ENCODE results near the gene COQ5. TPM values are rescaled to one million over a fixed set of nuclear protein-coding genes. Genes with fewer than 3 reads are reported as not detected.
"Not testable (repeated sequence)": the region's sequence is repeated elsewhere in the genome, so short reads cannot be mapped to it uniquely, and the experiment has no call there.

The COQ5 gene
- total RNA-seq, 2 experiments from 2014 or later = 34.4 to 35.5 TPM

- Mint-ChIP-seq H3K4me1 (ENCODE audit: low read depth) (peaks cover 52% of the 10 kb centered on the region), H3K27ac (peak overlapping the region; percentile 97), H3K4me3 (peak overlapping the region; percentile 97), H3K27me3 (no peaks in the 10 kb centered on the region), H3K9me3 (no peaks in the 10 kb centered on the region), H3K36me3 (ENCODE audit: low read depth) (peaks cover 47% of the 10 kb centered on the region)
- no peak for TF ChIP-seq CTCF (IDR thresholded peaks at IDR 0.05)
- ChIA-PET POLR2A (interaction anchor here (0.7 to 1.5 kb wide), 5 partner anchors 9 to 400 kb away, joined by 3 to 5 read pairs (median 3); partner anchors contain the start of gene SRSF9), CTCF (interaction anchor here (1.1 kb wide), 1 partner anchor 45 kb away, joined by 4 read pairs; the partner anchor contains the start of gene POP5)
- DNase-seq = peak; percentile 46
- intact Hi-C loops (cut with micrococcal nuclease) = no loop called here
- ATAC-seq = no peak
Measured at GRCh38 chr12:120536064-120536791, 7.3 kb upstream of the COQ5 start.

DNA sequence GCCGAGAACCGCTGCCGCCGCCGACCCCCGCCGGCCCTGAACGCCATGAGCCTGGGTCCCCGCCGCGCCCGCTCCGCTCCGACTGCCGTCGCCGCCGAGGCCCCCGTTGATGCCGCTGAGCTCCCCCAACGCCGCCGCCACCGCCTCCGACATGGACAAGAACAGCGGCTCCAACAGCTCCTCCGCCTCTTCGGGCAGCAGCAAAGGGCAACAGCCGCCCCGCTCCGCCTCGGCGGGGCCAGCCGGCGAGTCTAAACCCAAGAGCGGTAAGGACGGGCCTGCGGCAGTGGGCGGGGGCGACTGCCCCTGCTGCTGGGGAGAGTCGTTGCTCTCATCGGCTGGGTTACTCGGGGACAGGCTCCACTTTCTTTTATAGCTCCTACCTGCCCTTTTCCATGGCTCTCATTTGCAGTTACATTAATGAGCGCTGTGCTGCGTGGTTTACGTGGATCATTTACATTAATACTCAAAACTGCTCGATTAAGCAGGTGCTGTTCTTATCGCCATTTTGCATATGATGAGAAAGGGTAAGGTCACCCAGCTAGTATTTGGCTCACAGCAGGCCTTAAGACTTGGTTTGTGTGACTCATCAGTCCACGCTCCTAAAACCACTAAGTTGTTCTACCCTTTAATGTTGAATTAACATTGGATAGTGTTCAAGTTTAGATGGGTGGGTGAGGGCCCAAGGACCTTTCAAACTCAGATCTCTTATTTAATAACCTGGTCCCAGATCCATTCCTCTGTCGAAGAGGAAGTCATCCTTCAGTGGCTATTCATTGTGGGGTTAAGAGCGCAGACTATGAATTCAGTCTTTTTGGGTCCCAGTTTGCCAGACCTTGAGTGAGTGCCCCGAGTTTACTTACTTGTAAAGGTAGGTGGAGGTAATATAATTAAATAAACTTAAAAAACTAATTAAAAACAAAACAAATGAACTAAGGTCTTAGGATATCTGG lies 6.0 kb upstream of the COQ5 start:
- TF ChIP-seq CTCF (IDR thresholded peaks at IDR 0.05) = no peak
- Mint-ChIP-seq H3K27ac (peak overlapping the region; percentile 97), H3K27me3 (no peaks in the 10 kb centered on the region), H3K4me1 (ENCODE audit: low read depth) (peaks cover 45% of the 10 kb centered on the region), H3K36me3 (ENCODE audit: low read depth) (peaks cover 41% of the 10 kb centered on the region), H3K9me3 (no peaks in the 10 kb centered on the region), H3K4me3 (peak overlapping the region; percentile 97)
- peak; percentile 67 for DNase-seq
- POLR2A ChIA-PET = interaction anchor here (0.6 to 1.2 kb wide), 9 partner anchors 27 to 557 kb away, joined by 3 to 5 read pairs (median 4); partner anchors contain the start of genes DYNLL1, POP5, RNU4-1 and SRSF9
- CTCF ChIA-PET = interaction anchor here (0.6 to 1.5 kb wide), 3 partner anchors 9 to 77 kb away, joined by 4 read pairs; no protein-coding TSS in a partner anchor
- peak; percentile 70 for ATAC-seq
- intact Hi-C loops (cut with micrococcal nuclease) = no loop called here

DNA sequence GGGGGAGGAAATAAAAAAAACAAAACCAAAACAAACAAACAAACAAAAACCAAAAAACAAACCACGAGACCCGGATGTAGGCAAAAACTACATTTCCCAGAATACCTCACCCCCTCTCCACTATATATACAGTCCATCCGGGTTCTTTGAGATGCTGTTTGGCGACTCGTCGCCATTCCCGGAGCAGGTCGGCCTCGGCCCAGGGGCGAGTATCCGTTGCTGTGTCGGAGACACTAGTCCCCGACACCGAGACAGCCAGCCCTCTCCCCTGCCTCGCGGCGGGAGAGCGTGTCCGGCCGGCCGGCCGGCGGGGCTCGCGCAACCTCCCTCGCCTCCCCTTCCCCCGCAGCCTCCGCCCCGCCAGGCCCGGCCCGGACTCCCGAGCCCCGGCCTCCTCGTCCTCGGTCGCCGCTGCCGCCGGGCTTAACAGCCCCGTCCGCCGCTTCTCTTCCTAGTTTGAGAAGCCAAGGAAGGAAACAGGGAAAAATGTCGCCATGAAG lies 5.3 kb upstream of the COQ5 start, which contains the start of gene RNF10:
Gene RNF10 (plus strand): TSS at position 154 of the 500 bp plus-strand sequence. CDS start 456 bp downstream, outside the sequence.
- Mint-ChIP-seq H3K27ac (peak within 1 kb of the TSS; percentile 97), H3K27me3 (no peaks in the 10 kb centered on the region), H3K36me3 (ENCODE audit: low read depth) (peaks cover 35% of the 10 kb centered on the region), H3K9me3 (no peaks in the 10 kb centered on the region), H3K4me3 (peak within 1 kb of the TSS; percentile 97), H3K4me1 (ENCODE audit: low read depth) (peaks cover 45% of the 10 kb centered on the region)
- ATAC-seq = peak; percentile 70
- TF ChIP-seq CTCF (IDR thresholded peaks at IDR 0.05) = no peak
- CTCF ChIA-PET = interaction anchor here (0.6 to 1.5 kb wide), 3 partner anchors 8 to 77 kb away, joined by 4 read pairs; no protein-coding TSS in a partner anchor
- intact Hi-C loops (cut with micrococcal nuclease) = no loop called here
- POLR2A ChIA-PET = interaction anchor here (0.6 to 1.2 kb wide), 8 partner anchors 27 to 558 kb away, joined by 3 to 5 read pairs (median 4); partner anchors contain the start of genes POP5, RNU4-1 and SRSF9
- peak; percentile 75 for DNase-seq

- H3K27ac Mint-ChIP-seq = no peak overlapping the region
- intact Hi-C loops (cut with micrococcal nuclease) = no loop called here
- POLR2A ChIA-PET = interaction anchor here (1.3 kb wide), 1 partner anchor 240 kb away, joined by 4 read pairs; the partner anchor contains the start of gene RNU4-1
- H3K27me3 Mint-ChIP-seq = no peaks in the 10 kb centered on the region
- peaks cover 28% of the 10 kb centered on the region for H3K36me3 Mint-ChIP-seq (ENCODE audit: low read depth)
- CTCF ChIA-PET = interaction anchor here (1.1 to 1.4 kb wide), 2 partner anchors 61 to 76 kb away, joined by 3 to 4 read pairs; no protein-coding TSS in a partner anchor
- ATAC-seq (no peak), DNase-seq (peak; percentile 16)
- peaks cover 34% of the 10 kb centered on the region for H3K4me1 Mint-ChIP-seq (ENCODE audit: low read depth)
- TF ChIP-seq CTCF (IDR thresholded peaks at IDR 0.05) = no peak
- no peaks in the 10 kb centered on the region for H3K9me3 Mint-ChIP-seq
- no peak overlapping the region for H3K4me3 Mint-ChIP-seq
Measured at GRCh38 chr12:120532701-120533238, 3.8 kb upstream of the COQ5 start.

GRCh38 chr12:120530418-120530761 lies 1.4 kb upstream of the COQ5 start:
- POLR2A ChIA-PET = not testable (repeated sequence)
- CTCF ChIA-PET = interaction anchor here (1.4 kb wide), 1 partner anchor 9 kb away, joined by 3 read pairs; no protein-coding TSS in a partner anchor

More at GRCh38 chr12:120530418-120530761, 1.4 kb upstream of the COQ5 start:
- H3K9me3 Mint-ChIP-seq; DNase-seq; intact Hi-C loops (cut with micrococcal nuclease); H3K27me3 Mint-ChIP-seq; ATAC-seq; H3K27ac Mint-ChIP-seq: not testable (repeated sequence)
- Mint-ChIP-seq H3K36me3 (ENCODE audit: low read depth) (peaks cover 10% of the 10 kb centered on the region), H3K4me1 (ENCODE audit: low read depth) (peaks cover 20% of the 10 kb centered on the region), H3K4me3 (peak overlapping the region; percentile 100)

All from activated CD8-positive, alpha-beta T cell treated with anti-CD3 and anti-CD28 coated beads for 36 hours (primary cell).